Heart left ventricle (tissue), 16 donors: ENCODE results near the gene NR1I2. TPM values are rescaled to one million over a fixed set of nuclear protein-coding genes. Genes with fewer than 3 reads are reported as not detected.
A peak's percentile ranks its signal among the peaks of the same experiment; 100 is the strongest.

ENCODE experiments used
- ATAC-seq, 4 donors: fragments of 200-7000 bp; cut with Tn5 transposase; one replicate each; pipeline ENCODE4 v1.9.1; 2020 to 2022; ENCODE audit warnings: moderate library complexity in 4 of 4, mild to moderate bottlenecking in 3 of 4, moderate number of reproducible peaks in 1 of 4
- DNase-seq, 5 donors: peaks; one replicate each; pipeline ENCODE4 v3.0.0-alpha.2; 2020
- H3K27ac ChIP-seq, 12 donors: fragments of 200-600 bp; sonication (generic) in 4 of 12; one replicate each; pipeline versions ENCODE4 v1.5.0 to v1.8.0; 2016 to 2022; ENCODE audit warnings: mild to moderate bottlenecking in 2 of 12
- H3K27me3 ChIP-seq, 9 donors: fragments of 200-600 bp; sonication (generic) in 2 of 9; one replicate each; pipeline versions ENCODE4 v1.5.1 to v1.8.0; 2016 to 2022; ENCODE audit warnings: mild to moderate bottlenecking in 3 of 9
- H3K36me3 ChIP-seq, 9 donors: fragments of 200-600 bp; sonication (generic) in 2 of 9; one replicate each; pipeline versions ENCODE4 v1.5.0 to v1.8.0; 2018 to 2022; ENCODE audit warnings: mild to moderate bottlenecking in 2 of 9
- H3K4me1 ChIP-seq, 12 donors: fragments of 200-600 bp; sonication (generic) in 4 of 12; one replicate each; pipeline versions ENCODE4 v1.5.0 to v1.8.0; 2016 to 2022; ENCODE audit warnings: mild to moderate bottlenecking in 3 of 12
- H3K4me3 ChIP-seq, 12 donors: fragments of 200-600 bp; sonication (generic) in 4 of 12; one replicate each; pipeline versions ENCODE4 v1.5.0 to v1.8.0; 2017 to 2022; ENCODE audit warnings: mild to moderate bottlenecking in 9 of 12, moderate library complexity in 4 of 12
- H3K9me3 ChIP-seq, 12 donors: fragments of 200-600 bp; sonication (generic) in 4 of 12; one replicate each; pipeline versions ENCODE4 v1.5.0 to v1.8.0; 2016 to 2022; ENCODE audit warnings: mild to moderate bottlenecking in 1 of 12
- CTCF ChIP-seq, 12 donors: fragments of 200-600 bp; sonication (generic) in 4 of 12; IDR thresholded peaks; one replicate each; pipeline versions ENCODE4 v1.5.0 to v1.8.0; 2018 to 2022; ENCODE audit warnings: antibody characterized with exemption in 12 of 12, mild to moderate bottlenecking in 5 of 12
- POLR2A ChIP-seq, 2 donors: fragments of 450-650 bp; IDR thresholded peaks; one replicate each; pipeline ENCODE4 v1.6.1; 2017; ENCODE audit warnings: antibody characterized with exemption in 2 of 2, mild to moderate bottlenecking in 2 of 2, moderate library complexity in 2 of 2
- WGBS, 4 donors: extraction: QIAGEN DNeasy Blood & Tissue Kit in 2 of 4; methylation state at CpG; one replicate each; pipeline versions ENCODE4 v1.1.5 to v1.1.7; 2013 to 2018; 5-methylcytosine and 5-hydroxymethylcytosine counted together
- intact Hi-C, 10 donors: fragments of 100-400 bp; cut with DNase I; formaldehyde crosslinking; loops; one replicate each; pipeline versions ENCODE4 v1.11.1 to v1.14.2; 2022
- polyA plus RNA-seq, 2 donors: library from polyadenylated mRNA; stranded (reverse); fragments of 200-250 nt; gene quantifications; one replicate each; pipeline ENCODE4 v1.2.3, GENCODE V29; 2013
- total RNA-seq, 9 donors: library from RNA; depleted of rRNA in 2 of 9; stranded (reverse); fragments of >200 nt in 2 of 9; fragmentation: NEBNext Ultra II Directional in 3 of 9; extraction: Animal tissue kit (Norgen Biotek cat#: 25700) in 3 of 9; gene quantifications; one replicate each; pipeline versions ENCODE4 v1.1.0 to v1.2.4, GENCODE V29; 2016 to 2023
- donor health status: ischemic (EF 13 %, LVEDD 7.1; RV severe dilation, severe dysfunction).
- donor health status: healthy with polysubstance abuse.
- donor health status: DM: no; HTN: yes; CAD: no.
- donor health status: DM: no; HTN: no; CAD: no.
- donor health status: ischemic (EF 25% LVEDD 6.9; RV normal size, moderate dysfunction).
- donor health status: ischemic (EF 25% LVEDD 5.7; RV mildly dilated, moderate dysfunction).
- donor health status: healthy.
- donor health status: DM: yes; HTN: yes; CAD: no.
- donor health status: ischemic (EF 35%, LVEDD 5.7; RV mildly dilated, moderate dysfunction).
- donor health status: nonischemic (EF 11% LVEDD 7.7; RV severe dilation, severe dysfunction).
- donor health status: DM: yes; HTN: yes; CAD: no.
- donor health status: PGD.
- donor health status: ischemic (EF 29% LVEDD 5.4; RV normal size, mild dysfunction).
- donor health status: nonischemic (EF 23%, LVEDD 6.1; RV moderate dilation, normal function).

The NR1I2 gene
- total and polyA plus RNA-seq, 11 donors: 0.07 to 0.29 (median 0.15) TPM; not detected in 4

- TF ChIP-seq CTCF (IDR thresholded peaks at IDR 0.05) (no peak), POLR2A (IDR thresholded peaks at IDR 0.05) (no peak)
- ATAC-seq: peak in 3 of 4 donors; percentile 42 to 65 (median 52)
- Histone ChIP-seq H3K27ac (no peak overlapping the region), H3K36me3 (peaks cover 0 to 26% (median 20%) of the 10 kb centered on the region in 9 donors), H3K9me3 (no peaks in the 10 kb centered on the region), H3K27me3 (no peaks in the 10 kb centered on the region), H3K4me3 (no peak overlapping the region), H3K4me1 (peaks cover 0 to 8% (median 0%) of the 10 kb centered on the region in 12 donors)
- 69 to 81% (median 74%) methylated on average over 7 of the region's 7 CpGs for WGBS, 4 donors
- DNase-seq: no peak
- intact Hi-C loops: no loop called here
Measured at GRCh38 chr3:119826711-119827608, 45.1 kb downstream of the NR1I2 start.

GRCh38 chr3:119829420-119829819 is 47.5 kb downstream of the NR1I2 start:
- WGBS, 4 donors: 64 to 80% (median 74%) methylated on average over 2 of the region's 2 CpGs
- H3K4me3 ChIP-seq: no peak overlapping the region
- H3K9me3 ChIP-seq: no peaks in the 10 kb centered on the region
- ATAC-seq (no peak), DNase-seq (no peak)
- peaks cover 0 to 24% (median 18%) of the 10 kb centered on the region in 9 donors for H3K36me3 ChIP-seq
- TF ChIP-seq CTCF (IDR thresholded peaks at IDR 0.05): no peak
- intact Hi-C loops: no loop called here
- no peaks in the 10 kb centered on the region for H3K27me3 ChIP-seq
- H3K4me1 ChIP-seq: peaks cover 0 to 20% (median 0%) of the 10 kb centered on the region in 12 donors
- H3K27ac ChIP-seq: no peak overlapping the region

GRCh38 chr3:119831022-119831421 is 49.1 kb downstream of the NR1I2 start:
- H3K27me3 ChIP-seq: no peaks in the 10 kb centered on the region
- H3K4me3 ChIP-seq: no peak overlapping the region
- TF ChIP-seq CTCF (IDR thresholded peaks at IDR 0.05) (peak in 2 of 12 donors; percentile 12 to 18), POLR2A (IDR thresholded peaks at IDR 0.05) (no peak)
- H3K27ac ChIP-seq: no peak overlapping the region
- 95 to 98% (median 97%) methylated on average over 3 of the region's 3 CpGs for WGBS, 4 donors
- peaks cover 0 to 17% (median 1%) of the 10 kb centered on the region in 12 donors for H3K4me1 ChIP-seq
- intact Hi-C loops: no loop called here
- peaks cover 0 to 9% (median 5%) of the 10 kb centered on the region in 9 donors for H3K36me3 ChIP-seq
- DNase-seq (no peak), ATAC-seq (no peak)
- H3K9me3 ChIP-seq: no peaks in the 10 kb centered on the region

- no peak overlapping the region for H3K4me3 ChIP-seq
- no peak overlapping the region for H3K27ac ChIP-seq
- 31 to 67% (median 57%) methylated on average over 1 of the region's 1 CpG for WGBS, 4 donors
- DNase-seq (no peak), ATAC-seq (peak in 1 of 4 donors; percentile 30)
- H3K9me3 ChIP-seq: no peaks in the 10 kb centered on the region
- intact Hi-C loops: no loop called here
- H3K36me3 ChIP-seq: no peaks in the 10 kb centered on the region
- TF ChIP-seq CTCF (IDR thresholded peaks at IDR 0.05): no peak
- TF ChIP-seq POLR2A (IDR thresholded peaks at IDR 0.05): no peak
- H3K4me1 ChIP-seq: peaks cover 0 to 14% (median 1%) of the 10 kb centered on the region in 12 donors
- no peaks in the 10 kb centered on the region for H3K27me3 ChIP-seq
Measured at GRCh38 chr3:119831941-119832371, 50.1 kb downstream of the NR1I2 start.
